ENCODE data around the gene RNF25.

RNF25 gene

GRCh38 chr2:218622606-218623365 is 49.0 kb downstream of the RNF25 start:
- Histone ChIP-seq H3K4me2 (ENCODE audit: low read length, poor library complexity, severe bottlenecking) (no peak overlapping the region), H3K79me1 (replicated peaks; ENCODE audit: low read length, poor library complexity, severe bottlenecking) (no peaks in the 10 kb centered on the region), H2BK5ac (ENCODE audit: low read depth, low read length, poor library complexity, severe bottlenecking) (no peak overlapping the region), H2BK120ac (ENCODE audit: low read depth, low read length) (no peak overlapping the region), H3K27me3 (ENCODE audit: control insufficient read depth in 1 of 2, insufficient read depth in 1 of 2, low read length in 2 of 2) (no peaks in the 10 kb centered on the region), H3K9ac (ENCODE audit: low read length) (no peak overlapping the region), H2BK15ac (ENCODE audit: low read depth, poor library complexity, severe bottlenecking) (no peak overlapping the region), H4K91ac (ENCODE audit: low read length) (no peak overlapping the region), H3K23ac (ENCODE audit: low read length in 2 of 2) (no peak overlapping the region), H2AFZ (ENCODE audit: low read depth, low read length) (no peak overlapping the region), H3K4ac (ENCODE audit: low read depth in 1 of 2, low read length in 2 of 2) (no peak overlapping the region), H3K18ac (ENCODE audit: low read depth in 1 of 2, low read length in 2 of 2) (no peak overlapping the region), H3K4me3 (ENCODE audit: insufficient read depth in 1 of 2, low read depth in 1 of 2, low read length in 2 of 2) (no peak overlapping the region), H2AK5ac (ENCODE audit: low read length, severe bottlenecking) (no peak overlapping the region), H3K27ac (ENCODE audit: low read length, poor library complexity, severe bottlenecking) (no peak overlapping the region), H2BK12ac (ENCODE audit: low read length in 2 of 2) (no peak overlapping the region), H3K14ac (ENCODE audit: low read length in 2 of 2) (no peak overlapping the region), H3K9me3 (ENCODE audit: control insufficient read depth, low read length) (no peaks in the 10 kb centered on the region), H3K4me1 (ENCODE audit: control insufficient read depth, insufficient read depth, low read depth, low read length) (no peaks in the 10 kb centered on the region), H4K8ac (ENCODE audit: low read length) (no peak overlapping the region), H3K36me3 (ENCODE audit: control insufficient read depth in 1 of 2, insufficient read depth in 2 of 2, low read depth in 1 of 2, low read length in 2 of 2) (peaks cover 9 to 23% of the 10 kb centered on the region in 2 experiments)
- DNase-seq: no peak
- WGBS: 74% methylated on average over 6 of the region's 7 CpGs

GRCh38 chr2:218621007-218621406 is 50.8 kb downstream of the RNF25 start:
- H3K18ac ChIP-seq (ENCODE audit: low read depth in 1 of 2, low read length in 2 of 2): no peak overlapping the region
- 77% methylated on average over 5 of the region's 7 CpGs for WGBS
- H3K79me1 ChIP-seq (replicated peaks; ENCODE audit: low read length, poor library complexity, severe bottlenecking): no peaks in the 10 kb centered on the region

GRCh38 chr2:218618102-218618860 is 53.5 kb downstream of the RNF25 start:
- H3K18ac ChIP-seq (ENCODE audit: low read depth in 1 of 2, low read length in 2 of 2): no peak overlapping the region
- no peaks in the 10 kb centered on the region for H3K79me1 ChIP-seq (replicated peaks; ENCODE audit: low read length, poor library complexity, severe bottlenecking)
- H3K9ac ChIP-seq (ENCODE audit: low read length): no peak overlapping the region
- no peaks in the 10 kb centered on the region for H3K27me3 ChIP-seq (ENCODE audit: control insufficient read depth in 1 of 2, insufficient read depth in 1 of 2, low read length in 2 of 2)
- no peak overlapping the region for H3K27ac ChIP-seq (ENCODE audit: low read length, poor library complexity, severe bottlenecking)
- 94% methylated on average over 9 of the region's 9 CpGs for WGBS
- no peak overlapping the region for H3K14ac ChIP-seq (ENCODE audit: low read length in 2 of 2)
- H2AFZ ChIP-seq (ENCODE audit: low read depth, low read length): no peak overlapping the region
- no peak overlapping the region for H2BK120ac ChIP-seq (ENCODE audit: low read depth, low read length)
- no peak for DNase-seq
- H2BK12ac ChIP-seq (ENCODE audit: low read length in 2 of 2): no peak overlapping the region
- H2BK5ac ChIP-seq (ENCODE audit: low read depth, low read length, poor library complexity, severe bottlenecking): no peak overlapping the region
- H3K23ac ChIP-seq (ENCODE audit: low read length in 2 of 2): no peak overlapping the region
- peaks cover 12 to 19% of the 10 kb centered on the region in 2 experiments for H3K36me3 ChIP-seq (ENCODE audit: control insufficient read depth in 1 of 2, insufficient read depth in 2 of 2, low read depth in 1 of 2, low read length in 2 of 2)
- H4K91ac ChIP-seq (ENCODE audit: low read length): no peak overlapping the region
- H4K8ac ChIP-seq (ENCODE audit: low read length): no peak overlapping the region
- H3K4me2 ChIP-seq (ENCODE audit: low read length, poor library complexity, severe bottlenecking): no peak overlapping the region
- no peak overlapping the region for H2AK5ac ChIP-seq (ENCODE audit: low read length, severe bottlenecking)
- no peak overlapping the region for H2BK15ac ChIP-seq (ENCODE audit: low read depth, poor library complexity, severe bottlenecking)
- H3K4ac ChIP-seq (ENCODE audit: low read depth in 1 of 2, low read length in 2 of 2): no peak overlapping the region
- no peaks in the 10 kb centered on the region for H3K4me1 ChIP-seq (ENCODE audit: control insufficient read depth, insufficient read depth, low read depth, low read length)
- H3K4me3 ChIP-seq (ENCODE audit: insufficient read depth in 1 of 2, low read depth in 1 of 2, low read length in 2 of 2): no peak overlapping the region
- no peaks in the 10 kb centered on the region for H3K9me3 ChIP-seq (ENCODE audit: control insufficient read depth, low read length)

More at GRCh38 chr2:218621007-218621406, 50.8 kb downstream of the RNF25 start:
- no peak overlapping the region for H3K4me3 ChIP-seq (ENCODE audit: insufficient read depth in 1 of 2, low read depth in 1 of 2, low read length in 2 of 2)
- no peaks in the 10 kb centered on the region for H3K4me1 ChIP-seq (ENCODE audit: control insufficient read depth, insufficient read depth, low read depth, low read length)
- H3K4ac ChIP-seq (ENCODE audit: low read depth in 1 of 2, low read length in 2 of 2): no peak overlapping the region
- no peaks in the 10 kb centered on the region for H3K9me3 ChIP-seq (ENCODE audit: control insufficient read depth, low read length)
- no peak overlapping the region for H4K8ac ChIP-seq (ENCODE audit: low read length)
- H2BK12ac ChIP-seq (ENCODE audit: low read length in 2 of 2): no peak overlapping the region
- H3K4me2 ChIP-seq (ENCODE audit: low read length, poor library complexity, severe bottlenecking): no peak overlapping the region
- no peak overlapping the region for H4K91ac ChIP-seq (ENCODE audit: low read length)
- H3K23ac ChIP-seq (ENCODE audit: low read length in 2 of 2): no peak overlapping the region
- no peak overlapping the region for H3K9ac ChIP-seq (ENCODE audit: low read length)
- H2BK15ac ChIP-seq (ENCODE audit: low read depth, poor library complexity, severe bottlenecking): no peak overlapping the region
- no peak overlapping the region for H3K27ac ChIP-seq (ENCODE audit: low read length, poor library complexity, severe bottlenecking)
- no peak overlapping the region for H2BK5ac ChIP-seq (ENCODE audit: low read depth, low read length, poor library complexity, severe bottlenecking)
- H2AFZ ChIP-seq (ENCODE audit: low read depth, low read length): no peak overlapping the region
- H2AK5ac ChIP-seq (ENCODE audit: low read length, severe bottlenecking): no peak overlapping the region
- DNase-seq: no peak
- no peak overlapping the region for H2BK120ac ChIP-seq (ENCODE audit: low read depth, low read length)
- no peaks in the 10 kb centered on the region for H3K27me3 ChIP-seq (ENCODE audit: control insufficient read depth in 1 of 2, insufficient read depth in 1 of 2, low read length in 2 of 2)
- peaks cover 8 to 16% of the 10 kb centered on the region in 2 experiments for H3K36me3 ChIP-seq (ENCODE audit: control insufficient read depth in 1 of 2, insufficient read depth in 2 of 2, low read depth in 1 of 2, low read length in 2 of 2)
- H3K14ac ChIP-seq (ENCODE audit: low read length in 2 of 2): no peak overlapping the region

- no peak overlapping the region for H3K9ac ChIP-seq (ENCODE audit: low read length)
- no peak overlapping the region for H2BK12ac ChIP-seq (ENCODE audit: low read length in 2 of 2)
- H2BK120ac ChIP-seq (ENCODE audit: low read depth, low read length): no peak overlapping the region
- no peak overlapping the region for H4K91ac ChIP-seq (ENCODE audit: low read length)
- no peak overlapping the region for H3K23ac ChIP-seq (ENCODE audit: low read length in 2 of 2)
- no peak overlapping the region for H3K4me2 ChIP-seq (ENCODE audit: low read length, poor library complexity, severe bottlenecking)
- H2BK15ac ChIP-seq (ENCODE audit: low read depth, poor library complexity, severe bottlenecking): no peak overlapping the region
- 95% methylated on average over 6 of the region's 6 CpGs for WGBS
- no peak overlapping the region for H2BK5ac ChIP-seq (ENCODE audit: low read depth, low read length, poor library complexity, severe bottlenecking)
- H3K4ac ChIP-seq (ENCODE audit: low read depth in 1 of 2, low read length in 2 of 2): no peak overlapping the region
- H3K79me1 ChIP-seq (replicated peaks; ENCODE audit: low read length, poor library complexity, severe bottlenecking): no peaks in the 10 kb centered on the region
- no peaks in the 10 kb centered on the region for H3K27me3 ChIP-seq (ENCODE audit: control insufficient read depth in 1 of 2, insufficient read depth in 1 of 2, low read length in 2 of 2)
- no peak for DNase-seq
- H3K4me3 ChIP-seq (ENCODE audit: insufficient read depth in 1 of 2, low read depth in 1 of 2, low read length in 2 of 2): no peak overlapping the region
- H2AK5ac ChIP-seq (ENCODE audit: low read length, severe bottlenecking): no peak overlapping the region
- no peak overlapping the region for H3K18ac ChIP-seq (ENCODE audit: low read depth in 1 of 2, low read length in 2 of 2)
- H3K14ac ChIP-seq (ENCODE audit: low read length in 2 of 2): no peak overlapping the region
- no peak overlapping the region for H3K27ac ChIP-seq (ENCODE audit: low read length, poor library complexity, severe bottlenecking)
- no peaks in the 10 kb centered on the region for H3K9me3 ChIP-seq (ENCODE audit: control insufficient read depth, low read length)
- no peak overlapping the region for H2AFZ ChIP-seq (ENCODE audit: low read depth, low read length)
- peaks cover 8 to 12% of the 10 kb centered on the region in 2 experiments for H3K36me3 ChIP-seq (ENCODE audit: control insufficient read depth in 1 of 2, insufficient read depth in 2 of 2, low read depth in 1 of 2, low read length in 2 of 2)
- H4K8ac ChIP-seq (ENCODE audit: low read length): no peak overlapping the region
- H3K4me1 ChIP-seq (ENCODE audit: control insufficient read depth, insufficient read depth, low read depth, low read length): no peaks in the 10 kb centered on the region
These were observed 55.9 kb downstream of the RNF25 start for GRCh38 chr2:218615868-218616315.
